Subcutaneous adipose tissue (tissue), 4 donors: ENCODE measurements around the gene IL1RAPL2. TPM values are rescaled to one million over a fixed set of nuclear protein-coding genes. Genes with fewer than 3 reads are reported as not detected.

ENCODE experiments used
- CTCF ChIP-seq: fragments of 450-650 bp; IDR thresholded peaks from one replicate; pipeline ENCODE4 v1.5.1; 2016; ENCODE audit warnings: low read depth, mild to moderate bottlenecking, control low read depth, antibody characterized with exemption, moderate library complexity
- total RNA-seq, 4 donors: library from RNA; depleted of rRNA; stranded (reverse); fragments of >200 nt; gene quantifications; one replicate each; pipeline ENCODE4 v1.1.0, GENCODE V29; 2016

Gene IL1RAPL2
- total RNA-seq, 4 donors from 2014 or later = 0.17 TPM; not detected in 3

DNA sequence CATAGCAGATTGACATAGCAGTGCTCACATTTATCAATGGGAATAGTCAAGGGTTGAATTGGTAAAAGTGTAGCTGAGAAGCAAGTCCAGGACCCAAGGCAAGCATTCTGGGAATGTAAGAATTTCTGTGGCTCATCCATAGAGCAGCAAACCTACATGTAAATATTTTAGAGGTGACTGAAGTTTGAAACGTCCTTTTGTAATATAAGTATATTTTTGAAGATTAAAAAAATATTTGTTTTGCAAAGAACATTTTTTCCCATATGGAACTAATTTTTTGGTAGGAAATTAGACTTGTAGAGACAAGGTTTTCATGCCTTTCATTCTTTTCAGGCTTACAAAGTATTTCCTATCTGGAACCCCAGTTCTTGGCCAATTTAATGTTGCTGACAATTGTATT is 550.5 kb downstream of the IL1RAPL2 start:
- no peak for TF ChIP-seq CTCF

DNA sequence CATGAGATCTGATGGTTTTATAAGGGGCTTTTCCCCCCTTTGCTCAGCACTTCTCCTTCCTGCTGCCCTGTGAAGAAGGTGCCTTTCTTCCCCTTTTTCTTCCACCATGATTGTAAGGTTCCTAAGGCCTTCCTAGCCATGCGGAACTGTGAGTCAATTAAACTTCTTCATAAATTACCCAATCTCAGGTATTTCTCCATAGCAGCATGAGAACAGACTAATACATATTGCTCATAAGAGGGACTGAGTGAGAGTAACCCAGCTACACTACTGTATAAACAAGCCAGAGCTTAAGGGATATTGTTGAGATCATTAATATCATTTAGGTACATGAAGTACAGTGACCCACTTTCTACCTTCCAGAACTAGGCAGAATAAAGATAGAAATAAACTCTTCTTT is 551.6 kb downstream of the IL1RAPL2 start:
- TF ChIP-seq CTCF = no peak

DNA sequence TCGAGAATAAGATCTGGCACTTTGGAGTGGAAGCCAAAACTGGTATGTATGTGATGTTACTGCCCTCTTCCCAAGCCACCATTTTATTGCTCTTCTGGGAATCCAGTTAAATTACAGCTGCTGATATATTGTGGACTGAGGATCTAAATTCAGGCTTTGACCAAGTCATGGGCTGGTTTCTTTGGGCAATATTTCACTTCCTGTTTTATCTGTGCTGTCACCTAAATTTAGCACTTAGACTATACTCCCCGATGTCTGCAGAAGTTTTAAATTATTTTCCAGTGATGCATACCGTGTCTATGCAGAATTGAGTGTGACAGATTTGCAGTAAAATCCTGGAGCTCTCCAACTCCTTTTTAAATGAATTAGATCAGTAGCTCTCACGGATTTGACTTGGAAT is 554.5 kb downstream of the IL1RAPL2 start:
- TF ChIP-seq CTCF = no peak

- TF ChIP-seq CTCF = no peak
These were observed 555.2 kb downstream of the IL1RAPL2 start for GRCh38 chrX:105121186-105121585.

DNA sequence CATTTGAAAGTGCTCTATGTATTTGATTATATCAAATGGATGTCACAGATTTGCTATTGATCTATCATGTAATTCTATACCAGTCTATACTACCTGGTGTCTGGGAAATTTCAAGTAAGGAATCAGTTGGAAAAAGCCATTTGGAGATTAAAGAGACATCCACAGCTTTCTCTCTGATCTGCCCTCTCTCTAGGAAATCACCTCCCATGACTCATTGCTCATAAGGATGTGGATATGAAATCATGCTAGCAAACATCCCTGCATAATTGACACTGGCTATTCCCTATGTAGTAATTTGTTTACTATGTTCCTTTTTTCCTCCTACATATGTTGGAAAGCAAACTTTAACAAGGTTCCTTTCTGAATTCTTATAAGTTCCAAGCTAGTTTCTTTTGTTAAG is 560.2 kb downstream of the IL1RAPL2 start:
- TF ChIP-seq CTCF = no peak

- no peak for TF ChIP-seq CTCF
These were observed 568.3 kb downstream of the IL1RAPL2 start for GRCh38 chrX:105134273-105134672.

- no peak for TF ChIP-seq CTCF
These were observed 570.8 kb downstream of the IL1RAPL2 start for GRCh38 chrX:105136786-105137185.

DNA sequence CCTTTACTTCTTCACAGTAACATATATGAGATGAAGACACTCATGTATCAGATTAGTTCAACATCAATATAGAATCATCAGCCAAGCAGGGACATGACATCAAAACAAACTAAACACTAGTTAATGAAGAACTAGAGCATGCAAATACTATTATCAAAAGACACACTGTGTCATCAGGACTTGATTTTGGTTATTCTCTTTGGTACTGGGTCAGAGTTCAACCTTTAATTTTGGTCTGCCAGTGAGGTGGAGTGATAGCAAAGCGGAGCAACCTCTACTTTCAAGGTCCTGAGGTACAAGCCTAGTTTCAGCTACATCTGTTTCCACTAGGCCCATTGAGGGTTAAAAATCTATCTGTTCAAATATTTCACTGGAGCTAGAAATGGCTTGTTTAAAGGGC is 584.0 kb downstream of the IL1RAPL2 start:
- TF ChIP-seq CTCF = no peak
